Measurements from ENCODE around the gene KCNAB2. TPM values are rescaled to one million over a fixed set of nuclear protein-coding genes. Genes with fewer than 3 reads are reported as not detected.

KCNAB2 gene
- total RNA-seq, 1 experiment from 2014 or later, result 28.5 TPM

- H3K9ac ChIP-seq (ENCODE audit: low read length), result no peak overlapping the region
- no peaks in the 10 kb centered on the region for H3K79me2 ChIP-seq (ENCODE audit: low read length)
- no peaks in the 10 kb centered on the region for H3K36me3 ChIP-seq (ENCODE audit: low read depth, low read length)
- no peaks in the 10 kb centered on the region for H3K9me3 ChIP-seq (ENCODE audit: low read length)
- no peaks in the 10 kb centered on the region for H3K27me3 ChIP-seq (ENCODE audit: low read length)
- TF ChIP-seq EZH2 (IDR thresholded peaks at IDR 0.05; ENCODE audit: low read length, unreplicated experiment), result no peak
- no peak for TF ChIP-seq EZH2phosphoT487 (IDR thresholded peaks at IDR 0.05; ENCODE audit: borderline replicate concordance, low read length)
- TF ChIP-seq, protein P1, sequence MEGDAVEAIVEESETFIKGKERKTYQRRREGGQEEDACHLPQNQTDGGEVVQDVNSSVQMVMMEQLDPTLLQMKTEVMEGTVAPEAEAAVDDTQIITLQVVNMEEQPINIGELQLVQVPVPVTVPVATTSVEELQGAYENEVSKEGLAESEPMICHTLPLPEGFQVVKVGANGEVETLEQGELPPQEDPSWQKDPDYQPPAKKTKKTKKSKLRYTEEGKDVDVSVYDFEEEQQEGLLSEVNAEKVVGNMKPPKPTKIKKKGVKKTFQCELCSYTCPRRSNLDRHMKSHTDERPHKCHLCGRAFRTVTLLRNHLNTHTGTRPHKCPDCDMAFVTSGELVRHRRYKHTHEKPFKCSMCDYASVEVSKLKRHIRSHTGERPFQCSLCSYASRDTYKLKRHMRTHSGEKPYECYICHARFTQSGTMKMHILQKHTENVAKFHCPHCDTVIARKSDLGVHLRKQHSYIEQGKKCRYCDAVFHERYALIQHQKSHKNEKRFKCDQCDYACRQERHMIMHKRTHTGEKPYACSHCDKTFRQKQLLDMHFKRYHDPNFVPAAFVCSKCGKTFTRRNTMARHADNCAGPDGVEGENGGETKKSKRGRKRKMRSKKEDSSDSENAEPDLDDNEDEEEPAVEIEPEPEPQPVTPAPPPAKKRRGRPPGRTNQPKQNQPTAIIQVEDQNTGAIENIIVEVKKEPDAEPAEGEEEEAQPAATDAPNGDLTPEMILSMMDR (conservative IDR thresholded peaks at IDR 0.05; ENCODE audit: low read depth, low read length), result no peak
- H3K9me2 ChIP-seq (replicated peaks; ENCODE audit: low read length), result no peaks in the 10 kb centered on the region
- intact Hi-C loops (cut with micrococcal nuclease), result no loop called here
- H4K20me1 ChIP-seq (ENCODE audit: low read length), result no peaks in the 10 kb centered on the region
- no peaks in the 10 kb centered on the region for H3K4me1 ChIP-seq (ENCODE audit: insufficient read depth, low read length)
- no peak overlapping the region for H3K4me2 ChIP-seq (ENCODE audit: low read length)
- no TSS peak for BruUV-seq (replicated peaks)
- H3K4me3 ChIP-seq (ENCODE audit: low read length), result no peak overlapping the region
- no peak for DNase-seq
- no peak overlapping the region for H2AFZ ChIP-seq (ENCODE audit: low read length)
- no peak for ATAC-seq
- no peak overlapping the region for H3K27ac ChIP-seq (ENCODE audit: low read length)
- ChIA-PET POLR2A (ENCODE audit: unreplicated experiment) (no interaction called here), CTCF (no interaction called here)
- no peaks in the 10 kb centered on the region for H3F3A ChIP-seq (ENCODE audit: low read length, unreplicated experiment)
Measured at GRCh38 chr1:6086762-6087376, 41.2 kb downstream of the KCNAB2 start.

DNA sequence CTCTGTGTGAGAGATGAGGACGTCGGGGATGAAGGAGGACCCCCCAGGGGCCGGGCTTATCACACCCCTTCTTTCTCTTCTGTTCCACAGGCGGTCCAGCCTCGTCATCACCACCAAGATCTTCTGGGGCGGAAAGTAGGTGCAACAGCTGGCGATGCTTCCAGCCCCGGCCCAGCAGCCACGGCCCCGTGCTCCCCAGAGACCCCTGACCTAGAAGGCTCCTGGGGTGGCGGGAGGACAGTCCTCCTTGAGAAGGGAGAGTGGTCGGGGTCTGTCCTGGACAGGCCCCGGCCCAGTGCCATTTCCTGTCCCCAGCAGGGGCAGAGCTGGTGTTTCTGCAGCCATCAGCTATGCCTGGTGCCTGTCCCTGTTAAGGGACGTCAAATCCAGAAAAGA, 41.7 kb downstream of the KCNAB2 start:
- Histone ChIP-seq H3K27me3 (ENCODE audit: low read length) (no peaks in the 10 kb centered on the region), H3K9ac (ENCODE audit: low read length) (no peak overlapping the region), H3K36me3 (ENCODE audit: low read depth, low read length) (no peaks in the 10 kb centered on the region), H3K9me2 (replicated peaks; ENCODE audit: low read length) (no peaks in the 10 kb centered on the region), H3K4me1 (ENCODE audit: insufficient read depth, low read length) (no peaks in the 10 kb centered on the region), H3K27ac (ENCODE audit: low read length) (no peak overlapping the region), H3K4me3 (ENCODE audit: low read length) (no peak overlapping the region), H3K4me2 (ENCODE audit: low read length) (no peak overlapping the region), H4K20me1 (ENCODE audit: low read length) (no peaks in the 10 kb centered on the region), H3K9me3 (ENCODE audit: low read length) (no peaks in the 10 kb centered on the region), H3K79me2 (ENCODE audit: low read length) (no peaks in the 10 kb centered on the region), H2AFZ (ENCODE audit: low read length) (no peak overlapping the region), H3F3A (ENCODE audit: low read length, unreplicated experiment) (no peaks in the 10 kb centered on the region)
- no peak for ATAC-seq
- TF ChIP-seq EZH2 (IDR thresholded peaks at IDR 0.05; ENCODE audit: low read length, unreplicated experiment), result no peak
- TF ChIP-seq EZH2phosphoT487 (IDR thresholded peaks at IDR 0.05; ENCODE audit: borderline replicate concordance, low read length), result no peak
- TF ChIP-seq, protein P1 (conservative IDR thresholded peaks at IDR 0.05; ENCODE audit: low read depth, low read length), result no peak
- intact Hi-C loops (cut with micrococcal nuclease), result no loop called here
- no peak for DNase-seq
- CTCF ChIA-PET, result interaction anchor here (0.7 kb wide), 1 partner anchor 312 kb away, joined by 4 read pairs; no protein-coding TSS in a partner anchor
- POLR2A ChIA-PET (ENCODE audit: unreplicated experiment), result no interaction called here
- BruUV-seq (replicated peaks), result no TSS peak

GRCh38 chr1:6087958-6088357, 42.3 kb downstream of the KCNAB2 start:
- intact Hi-C loops (cut with micrococcal nuclease), result no loop called here
- Histone ChIP-seq H3K4me3 (ENCODE audit: low read length) (no peak overlapping the region), H4K20me1 (ENCODE audit: low read length) (no peaks in the 10 kb centered on the region), H3K9ac (ENCODE audit: low read length) (no peak overlapping the region), H3K9me3 (ENCODE audit: low read length) (no peaks in the 10 kb centered on the region), H2AFZ (ENCODE audit: low read length) (no peak overlapping the region), H3F3A (ENCODE audit: low read length, unreplicated experiment) (no peaks in the 10 kb centered on the region), H3K27ac (ENCODE audit: low read length) (no peak overlapping the region), H3K36me3 (ENCODE audit: low read depth, low read length) (no peaks in the 10 kb centered on the region), H3K79me2 (ENCODE audit: low read length) (no peaks in the 10 kb centered on the region), H3K4me2 (ENCODE audit: low read length) (no peak overlapping the region), H3K4me1 (ENCODE audit: insufficient read depth, low read length) (no peaks in the 10 kb centered on the region), H3K9me2 (replicated peaks; ENCODE audit: low read length) (no peaks in the 10 kb centered on the region), H3K27me3 (ENCODE audit: low read length) (no peaks in the 10 kb centered on the region)
- ChIA-PET POLR2A (ENCODE audit: unreplicated experiment) (no interaction called here), CTCF (interaction anchor here (0.6 to 0.7 kb wide), 2 partner anchors 157 to 312 kb away, joined by 4 read pairs; no protein-coding TSS in a partner anchor)
- DNase-seq (no peak), ATAC-seq (no peak)
- no TSS peak for BruUV-seq (replicated peaks)
- TF ChIP-seq, protein P1 (conservative IDR thresholded peaks at IDR 0.05; ENCODE audit: low read depth, low read length), result no peak
- TF ChIP-seq EZH2 (IDR thresholded peaks at IDR 0.05; ENCODE audit: low read length, unreplicated experiment) (no peak), EZH2phosphoT487 (IDR thresholded peaks at IDR 0.05; ENCODE audit: borderline replicate concordance, low read length) (no peak)
